ENCODE measurements around the gene BTBD7.
"Not testable (repeated sequence)": the region's sequence is repeated elsewhere in the genome, so short reads cannot be mapped to it uniquely, and the experiment has no call there.

The BTBD7 gene

GRCh38 chr14:93249128-93249831 is 83.6 kb downstream of the BTBD7 start:
- no peak for DNase-seq (ENCODE audit: low read depth in 2 of 2)

DNA sequence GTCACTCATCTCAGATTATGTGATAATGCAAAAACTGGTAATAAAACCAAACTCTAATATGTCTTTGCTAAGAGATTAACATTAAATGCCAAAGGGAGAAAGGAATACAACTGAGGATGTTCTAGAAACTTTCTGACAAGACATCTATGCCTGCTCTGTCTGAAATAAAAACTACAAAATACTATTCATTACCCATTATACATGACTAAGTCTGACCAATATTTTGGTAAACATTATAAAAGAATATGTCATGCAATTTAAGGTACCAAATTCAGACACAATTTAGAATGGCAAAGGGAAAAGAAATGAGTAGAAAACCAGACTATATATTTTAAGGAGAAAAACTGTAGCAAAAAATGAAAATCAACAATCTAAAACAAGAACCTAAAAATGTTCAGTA is 86.3 kb downstream of the BTBD7 start:
- no peak for DNase-seq (ENCODE audit: low read depth in 2 of 2)

GRCh38 chr14:93245764-93246420 is 86.9 kb downstream of the BTBD7 start:
- DNase-seq (ENCODE audit: low read depth in 2 of 2) = no peak

- no peak for DNase-seq (ENCODE audit: low read depth in 2 of 2)
Measured at GRCh38 chr14:93240678-93241000, 92.2 kb downstream of the BTBD7 start.

GRCh38 chr14:93239869-93240677 is 92.8 kb downstream of the BTBD7 start:
- DNase-seq (ENCODE audit: low read depth in 2 of 2) = no peak

DNA sequence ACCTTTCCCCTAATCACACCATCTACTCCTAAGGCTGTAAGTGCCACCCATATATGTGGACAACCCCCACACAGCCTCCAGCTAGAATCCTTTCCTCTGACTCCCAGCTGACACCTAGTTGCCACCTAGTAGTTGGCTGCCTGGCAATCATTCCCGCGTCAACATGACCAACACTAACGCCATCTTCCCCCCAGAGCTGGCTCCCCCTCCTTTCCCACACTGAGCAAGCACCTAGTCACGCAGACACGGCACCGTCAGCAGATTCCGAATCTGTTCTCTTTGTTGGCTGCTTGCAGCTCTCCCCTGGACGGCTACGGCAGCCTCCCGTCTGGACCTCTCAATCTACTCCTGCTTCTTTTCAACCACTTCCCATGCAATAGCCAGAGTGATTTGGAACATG is 98.0 kb downstream of the BTBD7 start:
- no peak for DNase-seq (ENCODE audit: low read depth in 2 of 2)

GRCh38 chr14:93233078-93233477 is 99.8 kb downstream of the BTBD7 start:
- not testable (repeated sequence) for DNase-seq (ENCODE audit: low read depth in 2 of 2)

DNA sequence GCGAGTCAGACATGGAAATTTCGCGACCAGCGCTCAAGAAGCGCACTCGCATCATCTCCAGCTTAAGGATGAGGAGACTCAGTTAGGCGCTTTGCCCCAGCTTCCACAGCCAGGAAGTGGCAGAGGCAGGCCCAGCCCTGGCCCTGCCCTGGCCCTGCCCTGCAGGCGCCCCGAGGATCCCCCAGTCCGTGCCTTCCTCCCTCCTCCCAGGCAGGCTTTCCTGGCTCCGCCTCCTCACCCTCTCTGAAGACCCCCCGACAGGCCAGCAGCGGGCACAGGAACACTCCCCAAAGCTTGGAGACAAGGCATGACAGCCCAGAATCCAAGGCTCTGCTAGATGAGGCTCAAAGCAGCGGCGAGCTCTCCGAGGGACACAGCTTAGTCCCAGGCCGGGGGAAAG is 100.7 kb downstream of the BTBD7 start:
- no peak for DNase-seq (ENCODE audit: low read depth in 2 of 2)

DNA sequence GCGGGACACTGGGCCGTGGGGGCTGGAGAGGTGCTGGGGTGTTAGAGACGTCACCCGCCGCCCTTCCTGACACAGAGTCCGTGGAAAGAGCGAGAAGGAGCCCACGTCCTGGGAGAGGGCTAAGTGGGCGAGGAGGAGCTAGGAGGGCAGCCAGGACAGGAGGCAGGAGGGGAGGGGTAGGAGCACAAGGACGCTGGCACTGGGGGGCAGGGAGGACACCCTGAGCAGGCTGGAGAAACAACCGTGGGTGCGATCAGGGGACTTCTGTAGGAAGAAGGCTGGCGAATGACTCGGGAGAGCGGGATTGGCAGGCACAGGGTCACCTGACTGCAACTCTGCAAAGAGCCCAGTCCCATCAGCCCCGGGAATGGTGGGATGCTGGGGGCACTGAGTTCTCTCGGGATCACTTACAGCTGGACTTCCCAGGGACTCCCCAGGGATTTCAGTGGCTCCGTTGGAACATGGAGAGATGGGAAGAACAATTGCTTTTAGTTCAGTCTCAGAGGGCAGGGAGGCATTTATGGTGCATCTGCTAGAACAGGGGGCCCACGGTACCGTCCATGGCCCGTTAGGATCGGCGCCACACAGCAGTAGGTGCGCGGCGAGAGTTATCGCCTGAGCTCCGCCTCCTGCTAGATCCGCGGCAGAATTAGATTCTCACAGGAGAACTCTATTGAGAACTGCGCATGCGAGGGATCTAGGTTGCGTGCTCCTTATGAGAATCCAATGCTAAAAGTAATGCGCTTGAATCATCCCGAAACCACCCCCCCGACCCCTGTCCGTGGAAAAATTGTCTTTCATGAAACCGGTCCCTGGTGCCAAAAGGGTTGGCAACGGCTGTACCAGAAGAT is 101.5 kb downstream of the BTBD7 start:
- DNase-seq (ENCODE audit: low read depth in 2 of 2) = no peak

- DNase-seq (ENCODE audit: low read depth in 2 of 2) = no peak
Measured at GRCh38 chr14:93230539-93230938, 102.3 kb downstream of the BTBD7 start.

DNA sequence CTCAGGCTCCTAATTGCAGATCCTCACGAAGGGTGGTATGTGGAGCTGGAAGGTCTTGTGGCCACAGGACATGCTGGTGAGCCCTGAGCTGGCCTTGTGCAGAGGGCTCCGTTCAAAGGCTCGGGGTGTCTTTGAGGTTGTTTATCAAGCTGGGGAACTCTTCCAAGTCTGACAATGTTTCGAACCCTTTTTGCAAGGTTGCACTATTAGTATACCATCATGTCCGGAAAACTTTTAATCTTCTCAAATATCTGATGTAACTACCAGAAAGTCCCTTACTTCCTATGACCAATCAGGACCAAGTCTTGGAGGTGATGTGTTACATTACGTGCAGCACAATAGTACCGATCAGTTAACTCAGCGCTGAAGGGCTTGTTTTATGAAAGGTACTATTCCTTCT is 104.3 kb downstream of the BTBD7 start:
- no peak for DNase-seq (ENCODE audit: low read depth in 2 of 2)

- DNase-seq (ENCODE audit: low read depth in 2 of 2) = no peak
Measured at GRCh38 chr14:93223565-93223964, 109.3 kb downstream of the BTBD7 start.

- no peak for DNase-seq (ENCODE audit: low read depth in 2 of 2)
Measured at GRCh38 chr14:93220509-93220908, 112.3 kb downstream of the BTBD7 start.

DNA sequence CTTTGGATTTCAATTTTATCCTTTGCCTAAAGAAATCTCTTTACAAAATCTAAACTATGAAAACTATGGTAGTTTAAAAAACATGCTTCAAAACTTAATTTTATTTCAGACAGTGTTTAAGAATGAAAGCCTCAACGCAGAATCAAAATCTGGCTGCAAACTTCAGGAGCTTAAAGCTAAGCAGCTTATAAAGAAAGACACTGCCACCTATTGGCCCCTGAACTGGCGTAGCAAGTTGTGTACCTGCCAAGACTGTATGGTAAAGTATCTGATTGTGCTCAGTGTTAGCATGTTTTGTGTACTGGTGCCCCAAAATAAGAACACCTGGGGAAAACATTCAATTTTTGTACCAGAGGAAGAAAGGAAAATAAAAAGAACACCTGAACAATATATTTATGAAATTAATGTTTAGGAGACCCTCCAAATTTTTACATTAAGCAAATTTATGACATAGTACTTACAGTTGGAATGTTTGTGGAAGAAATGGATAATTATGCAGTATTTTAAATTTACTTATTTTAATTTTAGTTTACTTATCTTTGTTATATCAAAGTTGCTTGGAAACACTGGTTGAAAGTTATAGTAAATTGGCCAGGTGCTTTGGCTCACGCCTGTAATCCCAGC is 113.6 kb downstream of the BTBD7 start:
- peak in 1 of 2 donors; percentile 30 for DNase-seq (ENCODE audit: low read depth in 2 of 2)

- no peak for DNase-seq (ENCODE audit: low read depth in 2 of 2)
Measured at GRCh38 chr14:93214598-93214997, 118.2 kb downstream of the BTBD7 start.

DNA sequence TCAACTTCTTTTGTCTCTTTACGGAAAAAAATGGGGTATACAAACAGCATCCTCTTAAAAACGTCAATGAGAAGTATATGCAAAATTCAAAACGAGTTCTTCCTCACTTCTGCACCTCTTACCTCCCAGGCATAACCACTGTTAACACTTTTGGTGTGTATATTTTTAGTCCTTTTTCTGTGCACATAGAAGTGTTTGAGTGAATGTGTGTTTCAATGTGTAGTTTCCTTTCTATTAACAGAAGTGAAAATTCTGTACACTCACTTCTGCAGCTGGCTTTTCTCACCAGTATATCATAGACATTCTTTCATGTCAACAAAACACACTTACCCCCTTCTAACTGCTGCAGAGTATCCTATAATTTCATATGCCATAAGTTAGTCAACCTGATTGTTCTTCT is 120.4 kb downstream of the BTBD7 start:
- DNase-seq (ENCODE audit: low read depth in 2 of 2) = no peak

- no peak for DNase-seq (ENCODE audit: low read depth in 2 of 2)
Measured at GRCh38 chr14:93207468-93208308, 125.1 kb downstream of the BTBD7 start.

DNA sequence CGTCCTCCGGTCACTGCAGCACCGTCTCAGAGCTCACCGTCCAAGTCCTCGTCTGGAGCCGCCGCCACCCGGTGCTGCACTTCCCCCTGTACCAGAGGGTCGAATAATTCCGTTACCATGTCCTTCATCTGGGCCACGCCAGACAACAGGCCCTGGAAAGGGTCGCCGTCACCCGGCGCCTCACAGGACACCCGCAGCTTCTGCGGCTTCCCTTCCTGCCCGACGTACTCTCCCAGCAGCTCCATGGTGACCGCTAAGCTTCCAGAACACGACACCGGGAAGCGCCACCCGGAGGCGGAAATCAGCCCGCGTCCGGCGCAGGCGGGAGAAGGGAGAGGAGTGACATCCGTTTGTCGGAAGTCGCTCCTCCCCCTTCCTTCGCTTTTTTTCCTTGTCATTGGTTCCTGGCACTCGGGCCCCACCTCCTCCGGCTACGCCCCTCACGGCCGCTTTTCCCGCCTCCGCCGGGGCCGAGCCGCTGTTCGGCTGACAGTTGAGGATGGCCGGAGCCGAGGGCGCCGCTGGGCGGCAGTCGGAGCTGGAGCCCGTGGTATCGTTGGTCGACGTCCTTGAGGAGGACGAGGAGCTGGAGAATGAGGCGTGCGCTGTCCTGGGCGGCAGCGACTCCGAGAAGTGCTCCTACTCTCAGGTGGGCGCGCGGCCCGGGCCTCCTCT is 125.9 kb downstream of the BTBD7 start, which contains the start of the genes GON7 and UBR7:
TSS of gene GON7 (minus strand) at position 273 of the 675 bp plus-strand sequence. CDS start at position 245, 28 bp downstream.
TSS of gene UBR7 (plus strand) at position 464 of the 675 bp plus-strand sequence. CDS start at position 500, 36 bp downstream.
- peak; percentile 72 to 76 for DNase-seq (ENCODE audit: low read depth in 2 of 2)

DNA sequence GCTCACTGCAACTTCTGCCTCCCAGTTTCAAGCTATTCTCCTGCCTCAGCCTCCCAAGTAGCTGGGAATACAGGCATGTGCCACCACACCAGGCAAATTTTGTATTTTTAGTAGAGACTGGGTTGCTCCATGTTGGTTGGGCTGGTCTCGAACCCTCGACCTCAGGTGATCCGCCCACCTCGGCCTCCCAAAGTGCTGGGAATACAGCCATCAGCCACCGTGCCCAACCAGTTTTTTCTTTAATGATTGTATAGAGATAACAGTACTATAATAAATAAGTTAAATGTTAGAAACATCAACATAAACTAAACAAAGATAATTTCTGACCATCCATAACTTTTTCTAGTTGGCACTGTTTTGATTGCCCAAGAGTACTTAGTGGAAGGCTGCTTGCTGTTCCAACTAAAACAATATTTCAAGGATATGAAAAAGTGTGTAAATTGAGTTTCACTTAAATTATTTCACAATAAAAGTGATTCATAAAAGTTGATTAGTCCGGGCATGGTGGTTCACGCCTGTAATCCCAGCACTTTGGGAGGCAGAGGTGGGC is 131.6 kb downstream of the BTBD7 start:
- DNase-seq (ENCODE audit: low read depth in 2 of 2) = no peak
